ENCODE results near the gene HDAC4.

HDAC4 gene

GRCh38 chr2:239398521-239398921, 2.3 kb downstream of the HDAC4 start:
- DNase-seq (ENCODE audit: low spot score): no peak
- TF ChIP-seq CTCF (IDR thresholded peaks at IDR 0.05; ENCODE audit: extremely low read depth, insufficient read depth, missing control alignments): no peak
- in situ Hi-C loops (cut with MboI; ENCODE audit: low pct_unique_long_range_greater_than_20kb, low sequenced_read_pairs, unreplicated experiment): no loop called here

GRCh38 chr2:239397931-239398471, 2.8 kb downstream of the HDAC4 start:
- TF ChIP-seq CTCF (IDR thresholded peaks at IDR 0.05; ENCODE audit: extremely low read depth, insufficient read depth, missing control alignments): no peak
- in situ Hi-C loops (cut with MboI; ENCODE audit: low pct_unique_long_range_greater_than_20kb, low sequenced_read_pairs, unreplicated experiment): no loop called here
- no peak for DNase-seq (ENCODE audit: low spot score)

GRCh38 chr2:239396881-239397681, 3.7 kb downstream of the HDAC4 start:
- in situ Hi-C loops (cut with MboI; ENCODE audit: low pct_unique_long_range_greater_than_20kb, low sequenced_read_pairs, unreplicated experiment): no loop called here
- TF ChIP-seq CTCF (IDR thresholded peaks at IDR 0.05; ENCODE audit: extremely low read depth, insufficient read depth, missing control alignments): peak; percentile 52
- no peak for DNase-seq (ENCODE audit: low spot score)

GRCh38 chr2:239395524-239395923, 5.3 kb downstream of the HDAC4 start:
- no peak for DNase-seq (ENCODE audit: low spot score)
- in situ Hi-C loops (cut with MboI; ENCODE audit: low pct_unique_long_range_greater_than_20kb, low sequenced_read_pairs, unreplicated experiment): no loop called here
- TF ChIP-seq CTCF (IDR thresholded peaks at IDR 0.05; ENCODE audit: extremely low read depth, insufficient read depth, missing control alignments): no peak

GRCh38 chr2:239394978-239395377, 5.8 kb downstream of the HDAC4 start:
- TF ChIP-seq CTCF (IDR thresholded peaks at IDR 0.05; ENCODE audit: extremely low read depth, insufficient read depth, missing control alignments): no peak
- in situ Hi-C loops (cut with MboI; ENCODE audit: low pct_unique_long_range_greater_than_20kb, low sequenced_read_pairs, unreplicated experiment): no loop called here
- DNase-seq (ENCODE audit: low spot score): no peak

- no peak for TF ChIP-seq CTCF (IDR thresholded peaks at IDR 0.05; ENCODE audit: extremely low read depth, insufficient read depth, missing control alignments)
- no peak for DNase-seq (ENCODE audit: low spot score)
- in situ Hi-C loops (cut with MboI; ENCODE audit: low pct_unique_long_range_greater_than_20kb, low sequenced_read_pairs, unreplicated experiment): no loop called here
Measured at GRCh38 chr2:239394346-239394945, 6.4 kb downstream of the HDAC4 start.

All from GM13977 (cell line).